HG03565 (cell line): Measurements from ENCODE around the gene SMAD7.
A peak's percentile ranks its signal among the peaks of the same experiment; 100 is the strongest.

ENCODE experiments used
- ATAC-seq: cut with Tn5 transposase; IDR thresholded peaks from one replicate; pipeline ENCODE4 v1.9.1; 2021; ENCODE audit warnings: mild to moderate bottlenecking, moderate library complexity; ENCODE audit not compliant: unreplicated experiment

The SMAD7 gene

DNA sequence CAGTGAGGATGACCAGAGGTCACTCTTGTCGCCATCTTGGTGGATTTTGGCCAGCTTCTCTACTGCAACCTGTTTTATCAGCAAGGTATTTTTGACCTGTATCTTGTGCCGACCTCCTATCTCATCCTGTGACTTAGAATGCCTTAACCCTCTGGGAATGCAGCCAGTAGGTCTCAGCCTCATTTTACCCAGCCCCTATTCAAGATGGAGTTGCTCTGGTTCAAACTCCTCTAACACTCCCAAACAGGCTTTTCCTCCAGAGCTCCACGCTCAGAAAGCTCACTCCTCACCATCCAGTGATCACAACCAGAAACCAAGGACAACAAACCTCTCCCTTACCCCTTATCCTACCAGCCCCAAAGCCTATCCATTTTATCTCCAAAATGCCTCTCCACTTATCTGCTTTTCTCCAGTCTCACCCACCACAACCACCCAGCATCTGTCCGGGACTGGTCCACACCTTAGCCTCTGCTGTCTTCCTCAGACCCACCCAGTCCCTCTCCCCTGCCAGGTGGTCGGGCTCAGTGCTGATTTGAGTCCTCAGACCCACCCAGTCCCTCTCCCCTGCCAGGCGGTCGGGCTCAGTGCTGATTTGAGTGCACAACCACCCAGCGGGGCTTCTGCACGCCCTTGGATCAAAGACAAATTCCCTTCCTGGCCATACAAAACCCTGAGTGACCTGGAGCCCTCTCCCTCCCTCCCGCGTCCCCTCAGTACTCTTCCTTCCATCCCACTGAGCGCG lies 11.7 kb upstream of the SMAD7 start:
- no peak for ATAC-seq

- no peak for ATAC-seq
Measured at GRCh38 chr18:48961547-48961946, 10.8 kb upstream of the SMAD7 start.

- no peak for ATAC-seq
Measured at GRCh38 chr18:48959921-48960920, 9.5 kb upstream of the SMAD7 start.

GRCh38 chr18:48959551-48959920 lies 8.8 kb upstream of the SMAD7 start:
- no peak for ATAC-seq

DNA sequence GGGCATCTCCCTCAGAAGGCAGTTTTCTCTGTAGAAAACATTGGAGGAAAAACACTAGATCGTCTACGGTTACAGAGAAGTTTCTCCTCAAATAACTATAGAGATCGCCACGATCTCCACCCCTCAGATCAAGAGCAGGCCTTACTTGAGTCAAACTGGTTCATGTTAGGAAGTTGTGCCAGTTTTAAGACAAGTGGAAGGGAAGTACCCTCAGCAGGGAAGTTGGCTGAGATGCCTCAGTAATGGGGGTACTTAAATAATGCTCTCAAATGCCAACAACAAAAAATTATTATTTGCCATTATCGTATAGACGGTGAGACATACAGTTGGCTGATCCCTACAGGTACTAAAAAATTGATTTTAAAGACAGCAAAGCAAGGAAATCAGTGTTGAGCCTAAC lies 8.2 kb upstream of the SMAD7 start:
- no peak for ATAC-seq

DNA sequence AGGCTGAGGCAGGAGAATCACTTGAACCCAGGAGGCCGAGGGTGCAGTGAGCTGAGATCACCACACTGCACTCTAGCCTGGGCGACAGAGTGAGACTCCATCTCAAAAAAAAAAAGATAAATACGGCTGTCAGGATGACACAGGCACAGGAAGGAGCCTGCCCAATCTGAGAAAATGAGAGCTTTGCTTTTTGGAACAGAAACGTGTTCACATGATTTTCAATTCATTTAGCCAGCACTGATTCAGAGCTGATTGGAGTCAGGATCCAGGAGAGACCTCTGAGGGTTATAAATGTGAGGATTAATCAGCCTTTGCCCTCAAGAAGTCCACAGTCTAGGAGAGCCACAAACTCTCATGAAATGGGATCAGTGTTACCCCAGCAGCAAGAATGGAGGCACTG lies 6.9 kb upstream of the SMAD7 start:
- no peak for ATAC-seq

DNA sequence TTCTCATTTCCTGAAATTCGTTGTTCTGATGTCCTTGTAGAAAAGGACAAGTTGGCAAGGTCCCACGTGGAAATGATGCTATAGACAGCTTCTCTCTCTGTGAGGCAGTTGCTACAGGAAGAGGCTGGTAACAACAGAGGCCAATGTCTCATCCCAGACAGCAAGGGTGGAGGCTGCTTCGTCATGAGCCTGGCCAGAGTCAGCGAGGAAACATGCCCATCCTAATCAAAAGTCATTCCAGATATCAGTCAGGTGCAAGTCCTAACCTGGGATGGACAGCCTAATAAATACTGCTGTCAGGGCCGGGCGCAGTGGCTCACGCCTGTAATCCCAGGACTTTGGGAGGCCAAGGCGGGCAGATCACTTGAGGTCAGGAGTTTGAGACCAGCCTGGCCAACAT lies 6.4 kb upstream of the SMAD7 start:
- ATAC-seq: no peak

DNA sequence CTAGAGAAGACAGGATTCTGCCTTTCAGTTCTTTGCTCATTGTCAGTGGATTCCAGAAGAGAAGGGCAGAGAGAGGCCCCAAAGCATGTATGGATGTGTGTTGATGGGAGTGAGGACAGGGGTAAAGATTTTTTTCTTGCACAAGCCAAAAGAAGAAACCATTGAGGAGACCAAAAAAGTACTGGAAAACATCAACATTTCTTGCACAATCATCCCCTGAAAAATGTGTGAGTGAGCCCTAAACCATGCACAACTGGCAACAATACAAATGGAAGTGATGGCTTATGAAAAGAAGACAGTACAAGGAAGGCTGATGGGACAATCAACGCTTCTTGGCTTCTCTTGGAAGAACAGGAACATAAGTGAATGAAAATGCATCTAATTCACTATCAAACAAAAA lies 5.6 kb upstream of the SMAD7 start:
- ATAC-seq: no peak

DNA sequence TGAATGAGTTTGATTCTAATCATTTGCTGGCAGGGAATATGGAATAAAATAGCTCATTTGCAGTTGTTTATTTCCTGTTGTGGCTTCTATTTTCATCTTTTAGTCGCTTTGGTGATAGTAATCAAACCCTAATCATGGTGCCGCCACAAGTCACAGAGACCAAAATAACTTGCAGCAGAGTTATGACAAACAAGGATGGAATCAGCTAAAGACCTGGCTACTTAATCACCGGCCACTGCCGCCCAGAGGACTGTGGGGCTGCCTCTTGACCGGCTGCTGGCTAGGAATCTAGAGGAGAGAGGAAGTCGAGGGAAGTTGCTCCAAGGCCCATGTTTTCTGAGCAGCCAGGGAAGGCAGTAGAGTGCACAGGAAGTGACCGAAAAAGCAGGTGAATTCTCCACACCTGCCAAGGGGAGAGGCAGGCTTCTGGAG lies 5.1 kb upstream of the SMAD7 start:
- ATAC-seq: no peak

GRCh38 chr18:48954886-48955819 lies 4.4 kb upstream of the SMAD7 start:
- no peak for ATAC-seq

- no peak for ATAC-seq
Measured at GRCh38 chr18:48953104-48953706, 2.4 kb upstream of the SMAD7 start.

GRCh38 chr18:48952287-48953103 lies 1.7 kb upstream of the SMAD7 start:
- peak; percentile 17 for ATAC-seq

GRCh38 chr18:48951448-48952286 lies 902 bp upstream of the SMAD7 start:
- peak; percentile 28 for ATAC-seq

GRCh38 chr18:48949606-48950535 lies 894 bp downstream of the SMAD7 start:
- ATAC-seq: no peak

DNA sequence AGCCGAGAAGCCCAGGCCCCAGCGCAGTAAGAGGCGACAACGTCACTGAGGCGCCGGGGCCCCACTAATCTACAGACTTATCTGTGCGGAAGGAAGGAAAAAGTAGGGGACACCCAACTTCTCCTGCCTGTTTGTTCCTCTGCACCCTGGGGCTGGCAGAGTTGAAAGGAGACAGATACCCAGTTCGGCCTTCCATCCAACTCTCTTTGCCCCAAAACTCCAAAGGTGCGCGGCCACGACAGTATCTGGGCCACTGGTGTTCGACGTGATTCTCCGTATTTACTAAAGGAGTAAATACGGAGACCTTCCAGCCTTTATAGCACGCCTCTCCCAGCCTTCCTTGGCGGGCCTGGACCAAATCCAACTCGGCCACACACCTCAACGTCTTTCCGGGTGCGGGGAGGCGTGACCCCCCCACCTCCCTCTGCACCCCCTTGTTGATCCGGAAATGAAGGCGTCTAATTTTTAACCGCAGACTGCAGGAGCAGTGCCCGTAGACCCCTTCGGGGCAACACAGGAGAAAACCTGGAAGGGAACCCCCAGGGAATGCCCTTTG lies 1.6 kb downstream of the SMAD7 start:
- ATAC-seq: no peak

GRCh38 chr18:48948112-48949049 lies 2.4 kb downstream of the SMAD7 start:
- ATAC-seq: no peak
